ENCODE measurements around the gene CASK.

CASK gene

DNA sequence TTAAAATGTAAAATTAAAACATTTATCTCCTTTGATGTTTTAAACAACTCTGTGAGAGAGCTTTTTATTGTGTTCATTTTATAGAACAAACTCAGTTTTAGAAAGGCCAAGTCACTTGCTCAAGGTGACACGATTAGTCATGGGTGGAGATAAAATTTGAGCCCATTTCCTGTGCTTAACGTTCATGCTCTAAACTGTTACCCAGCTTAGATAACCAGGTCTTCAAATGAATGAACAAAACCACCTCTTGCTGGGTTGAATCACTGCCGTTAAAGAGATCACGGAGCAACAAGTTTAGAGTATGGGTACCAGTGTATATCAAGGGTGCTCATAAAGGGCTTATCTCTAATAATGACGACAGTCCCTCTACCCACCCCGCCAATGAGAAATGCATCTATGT, 10.2 kb upstream of the CASK start:
- ATAC-seq: no peak
- TF ChIP-seq OSR1 (CRISPR knock-in tag; IDR thresholded peaks at IDR 0.05): no peak
- TF ChIP-seq ISL1 (CRISPR knock-in tag; IDR thresholded peaks at IDR 0.05): no peak
- no peak for TF ChIP-seq ZFP3 (CRISPR knock-in tag; IDR thresholded peaks at IDR 0.05)
- no peak for TF ChIP-seq ZNF70 (CRISPR knock-in tag; IDR thresholded peaks at IDR 0.05)
- TF ChIP-seq, protein P1, sequence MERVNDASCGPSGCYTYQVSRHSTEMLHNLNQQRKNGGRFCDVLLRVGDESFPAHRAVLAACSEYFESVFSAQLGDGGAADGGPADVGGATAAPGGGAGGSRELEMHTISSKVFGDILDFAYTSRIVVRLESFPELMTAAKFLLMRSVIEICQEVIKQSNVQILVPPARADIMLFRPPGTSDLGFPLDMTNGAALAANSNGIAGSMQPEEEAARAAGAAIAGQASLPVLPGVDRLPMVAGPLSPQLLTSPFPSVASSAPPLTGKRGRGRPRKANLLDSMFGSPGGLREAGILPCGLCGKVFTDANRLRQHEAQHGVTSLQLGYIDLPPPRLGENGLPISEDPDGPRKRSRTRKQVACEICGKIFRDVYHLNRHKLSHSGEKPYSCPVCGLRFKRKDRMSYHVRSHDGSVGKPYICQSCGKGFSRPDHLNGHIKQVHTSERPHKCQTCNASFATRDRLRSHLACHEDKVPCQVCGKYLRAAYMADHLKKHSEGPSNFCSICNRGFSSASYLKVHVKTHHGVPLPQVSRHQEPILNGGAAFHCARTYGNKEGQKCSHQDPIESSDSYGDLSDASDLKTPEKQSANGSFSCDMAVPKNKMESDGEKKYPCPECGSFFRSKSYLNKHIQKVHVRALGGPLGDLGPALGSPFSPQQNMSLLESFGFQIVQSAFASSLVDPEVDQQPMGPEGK (CRISPR knock-in tag; IDR thresholded peaks at IDR 0.05; ENCODE audit: borderline replicate concordance): no peak
- TF ChIP-seq RARB (CRISPR knock-in tag; IDR thresholded peaks at IDR 0.05): no peak
- TF ChIP-seq ZFP30 (CRISPR knock-in tag; IDR thresholded peaks at IDR 0.05): no peak
- no peak for TF ChIP-seq ARNTL (CRISPR knock-in tag; IDR thresholded peaks at IDR 0.05; ENCODE audit: borderline replicate concordance, low read depth)
- TF ChIP-seq ZNF8 (CRISPR knock-in tag; IDR thresholded peaks at IDR 0.05): no peak
- TF ChIP-seq BACH2 (CRISPR knock-in tag; IDR thresholded peaks at IDR 0.05; ENCODE audit: borderline replicate concordance): no peak
- TF ChIP-seq TCF4 (CRISPR knock-in tag; IDR thresholded peaks at IDR 0.05; ENCODE audit: borderline replicate concordance): no peak
- TF ChIP-seq, protein P2, sequence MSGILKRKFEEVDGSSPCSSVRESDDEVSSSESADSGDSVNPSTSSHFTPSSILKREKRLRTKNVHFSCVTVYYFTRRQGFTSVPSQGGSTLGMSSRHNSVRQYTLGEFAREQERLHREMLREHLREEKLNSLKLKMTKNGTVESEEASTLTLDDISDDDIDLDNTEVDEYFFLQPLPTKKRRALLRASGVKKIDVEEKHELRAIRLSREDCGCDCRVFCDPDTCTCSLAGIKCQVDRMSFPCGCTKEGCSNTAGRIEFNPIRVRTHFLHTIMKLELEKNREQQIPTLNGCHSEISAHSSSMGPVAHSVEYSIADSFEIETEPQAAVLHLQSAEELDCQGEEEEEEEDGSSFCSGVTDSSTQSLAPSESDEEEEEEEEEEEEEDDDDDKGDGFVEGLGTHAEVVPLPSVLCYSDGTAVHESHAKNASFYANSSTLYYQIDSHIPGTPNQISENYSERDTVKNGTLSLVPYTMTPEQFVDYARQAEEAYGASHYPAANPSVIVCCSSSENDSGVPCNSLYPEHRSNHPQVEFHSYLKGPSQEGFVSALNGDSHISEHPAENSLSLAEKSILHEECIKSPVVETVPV (CRISPR knock-in tag; IDR thresholded peaks at IDR 0.05): no peak

DNA sequence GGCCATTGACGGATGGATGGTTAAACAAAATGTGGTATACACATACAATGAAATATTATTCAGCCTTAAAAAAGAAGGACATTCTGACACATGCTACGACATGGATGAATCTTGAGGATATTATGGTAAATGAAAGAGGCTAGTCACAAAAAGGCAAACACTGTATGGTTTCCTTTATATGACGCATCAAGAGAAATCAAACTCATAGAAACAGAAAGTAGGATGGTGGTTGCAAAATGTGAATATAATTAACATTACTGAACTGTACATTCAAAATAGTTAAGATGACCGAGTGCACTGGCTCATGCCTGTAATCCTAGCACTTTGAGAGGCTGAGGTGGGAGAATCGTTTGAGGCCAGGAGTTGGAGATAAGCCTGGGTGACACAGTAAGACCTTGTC, 9.5 kb upstream of the CASK start:
- TF ChIP-seq PPARA (CRISPR knock-in tag; IDR thresholded peaks at IDR 0.05; ENCODE audit: borderline replicate concordance) (no peak), ARNTL (CRISPR knock-in tag; IDR thresholded peaks at IDR 0.05; ENCODE audit: borderline replicate concordance, low read depth) (no peak)
- ATAC-seq: no peak

DNA sequence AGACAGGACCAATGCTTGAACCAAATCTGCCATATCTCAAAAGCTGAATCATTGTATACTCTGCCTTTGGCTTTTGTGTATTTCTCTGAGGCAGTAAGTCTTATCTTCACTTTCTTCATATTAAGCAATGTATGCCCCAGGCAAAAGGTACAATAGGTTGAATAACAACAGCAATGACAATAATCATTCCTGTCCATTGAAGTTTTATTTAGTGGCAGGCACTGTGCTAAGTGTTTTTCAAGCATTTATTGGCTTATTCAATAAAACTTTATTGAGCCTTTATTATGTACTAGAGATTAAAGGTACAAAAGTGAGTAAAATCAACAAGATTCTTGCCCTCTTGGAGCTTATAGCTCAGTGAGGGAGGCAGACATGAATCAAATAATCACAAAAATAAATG, 8.2 kb upstream of the CASK start:
- ATAC-seq: no peak
- TF ChIP-seq, protein P2 (CRISPR knock-in tag; IDR thresholded peaks at IDR 0.05): no peak
- TF ChIP-seq GLIS3 (CRISPR knock-in tag; IDR thresholded peaks at IDR 0.05) (no peak), SNAI2 (CRISPR knock-in tag; IDR thresholded peaks at IDR 0.05) (no peak), ZNF70 (CRISPR knock-in tag; IDR thresholded peaks at IDR 0.05) (no peak), RARB (CRISPR knock-in tag; IDR thresholded peaks at IDR 0.05) (no peak), OSR1 (CRISPR knock-in tag; IDR thresholded peaks at IDR 0.05) (no peak), ZNF8 (CRISPR knock-in tag; IDR thresholded peaks at IDR 0.05) (no peak), ISL1 (CRISPR knock-in tag; IDR thresholded peaks at IDR 0.05) (no peak), BACH2 (CRISPR knock-in tag; IDR thresholded peaks at IDR 0.05; ENCODE audit: borderline replicate concordance) (no peak), ZFP30 (CRISPR knock-in tag; IDR thresholded peaks at IDR 0.05) (no peak)
- TF ChIP-seq, protein P3, sequence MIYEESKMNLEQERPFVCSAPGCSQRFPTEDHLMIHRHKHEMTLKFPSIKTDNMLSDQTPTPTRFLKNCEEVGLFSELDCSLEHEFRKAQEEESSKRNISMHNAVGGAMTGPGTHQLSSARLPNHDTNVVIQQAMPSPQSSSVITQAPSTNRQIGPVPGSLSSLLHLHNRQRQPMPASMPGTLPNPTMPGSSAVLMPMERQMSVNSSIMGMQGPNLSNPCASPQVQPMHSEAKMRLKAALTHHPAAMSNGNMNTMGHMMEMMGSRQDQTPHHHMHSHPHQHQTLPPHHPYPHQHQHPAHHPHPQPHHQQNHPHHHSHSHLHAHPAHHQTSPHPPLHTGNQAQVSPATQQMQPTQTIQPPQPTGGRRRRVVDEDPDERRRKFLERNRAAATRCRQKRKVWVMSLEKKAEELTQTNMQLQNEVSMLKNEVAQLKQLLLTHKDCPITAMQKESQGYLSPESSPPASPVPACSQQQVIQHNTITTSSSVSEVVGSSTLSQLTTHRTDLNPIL (CRISPR knock-in tag; IDR thresholded peaks at IDR 0.05; ENCODE audit: low read depth): no peak
- TF ChIP-seq, protein P1 (CRISPR knock-in tag; IDR thresholded peaks at IDR 0.05; ENCODE audit: borderline replicate concordance): no peak

DNA sequence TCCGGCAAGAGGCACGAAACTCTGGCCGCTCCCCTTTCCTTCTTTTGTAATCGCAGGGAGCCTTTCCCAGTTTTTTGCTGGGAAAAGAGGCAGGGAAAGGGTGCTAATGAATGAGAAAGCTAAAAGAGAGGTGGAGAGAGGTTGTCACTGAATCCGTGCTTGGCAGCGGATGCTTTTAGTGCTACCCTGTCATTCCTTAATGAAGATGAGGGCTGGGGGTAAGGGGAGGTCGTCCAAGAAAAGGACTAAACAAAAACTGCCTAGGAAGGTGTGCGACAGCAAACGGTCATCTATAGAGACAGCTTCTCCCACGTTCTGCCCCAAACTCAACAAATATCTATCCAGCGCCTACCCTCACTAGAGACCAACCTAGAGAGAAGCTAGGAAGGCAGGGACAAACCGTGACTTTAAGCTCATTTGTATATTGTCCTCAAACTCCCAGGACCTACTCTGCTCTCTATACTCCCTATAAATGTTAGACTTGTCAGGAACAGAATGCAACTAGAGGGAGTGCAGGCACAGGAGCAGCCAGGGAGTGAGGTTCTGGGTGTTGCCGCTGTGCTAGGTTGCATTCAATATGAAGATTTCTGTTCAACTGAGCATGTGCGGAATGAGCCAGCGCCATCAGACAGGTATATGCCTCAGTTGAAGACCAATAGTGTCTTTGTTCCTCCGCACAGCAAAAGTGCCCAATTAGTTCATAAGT, 777 bp upstream of the CASK start:
- TF ChIP-seq OSR1 (CRISPR knock-in tag; IDR thresholded peaks at IDR 0.05) (no peak), SNAI2 (CRISPR knock-in tag; IDR thresholded peaks at IDR 0.05) (no peak), ZNF565 (CRISPR knock-in tag; conservative IDR thresholded peaks at IDR 0.05; ENCODE audit: low read depth) (no peak), ZNF70 (CRISPR knock-in tag; IDR thresholded peaks at IDR 0.05) (no peak), ESRRG (CRISPR knock-in tag; IDR thresholded peaks at IDR 0.05) (no peak), RARB (CRISPR knock-in tag; IDR thresholded peaks at IDR 0.05) (no peak), ZNF8 (CRISPR knock-in tag; IDR thresholded peaks at IDR 0.05) (no peak)
- TF ChIP-seq, protein P1 (CRISPR knock-in tag; IDR thresholded peaks at IDR 0.05; ENCODE audit: borderline replicate concordance): no peak
- TF ChIP-seq, protein P3 (CRISPR knock-in tag; IDR thresholded peaks at IDR 0.05; ENCODE audit: low read depth): no peak
- TF ChIP-seq, protein P4, sequence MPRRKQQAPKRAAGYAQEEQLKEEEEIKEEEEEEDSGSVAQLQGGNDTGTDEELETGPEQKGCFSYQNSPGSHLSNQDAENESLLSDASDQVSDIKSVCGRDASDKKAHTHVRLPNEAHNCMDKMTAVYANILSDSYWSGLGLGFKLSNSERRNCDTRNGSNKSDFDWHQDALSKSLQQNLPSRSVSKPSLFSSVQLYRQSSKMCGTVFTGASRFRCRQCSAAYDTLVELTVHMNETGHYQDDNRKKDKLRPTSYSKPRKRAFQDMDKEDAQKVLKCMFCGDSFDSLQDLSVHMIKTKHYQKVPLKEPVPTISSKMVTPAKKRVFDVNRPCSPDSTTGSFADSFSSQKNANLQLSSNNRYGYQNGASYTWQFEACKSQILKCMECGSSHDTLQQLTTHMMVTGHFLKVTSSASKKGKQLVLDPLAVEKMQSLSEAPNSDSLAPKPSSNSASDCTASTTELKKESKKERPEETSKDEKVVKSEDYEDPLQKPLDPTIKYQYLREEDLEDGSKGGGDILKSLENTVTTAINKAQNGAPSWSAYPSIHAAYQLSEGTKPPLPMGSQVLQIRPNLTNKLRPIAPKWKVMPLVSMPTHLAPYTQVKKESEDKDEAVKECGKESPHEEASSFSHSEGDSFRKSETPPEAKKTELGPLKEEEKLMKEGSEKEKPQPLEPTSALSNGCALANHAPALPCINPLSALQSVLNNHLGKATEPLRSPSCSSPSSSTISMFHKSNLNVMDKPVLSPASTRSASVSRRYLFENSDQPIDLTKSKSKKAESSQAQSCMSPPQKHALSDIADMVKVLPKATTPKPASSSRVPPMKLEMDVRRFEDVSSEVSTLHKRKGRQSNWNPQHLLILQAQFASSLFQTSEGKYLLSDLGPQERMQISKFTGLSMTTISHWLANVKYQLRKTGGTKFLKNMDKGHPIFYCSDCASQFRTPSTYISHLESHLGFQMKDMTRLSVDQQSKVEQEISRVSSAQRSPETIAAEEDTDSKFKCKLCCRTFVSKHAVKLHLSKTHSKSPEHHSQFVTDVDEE (CRISPR knock-in tag; IDR thresholded peaks at IDR 0.05): no peak
- ATAC-seq: peak; percentile 57

Measured in SK-N-SH treated with all-trans-retinoic acid at 6 μM for 48 hours (cell line).